ENCODE data around the gene PTPRK.

PTPRK gene

DNA sequence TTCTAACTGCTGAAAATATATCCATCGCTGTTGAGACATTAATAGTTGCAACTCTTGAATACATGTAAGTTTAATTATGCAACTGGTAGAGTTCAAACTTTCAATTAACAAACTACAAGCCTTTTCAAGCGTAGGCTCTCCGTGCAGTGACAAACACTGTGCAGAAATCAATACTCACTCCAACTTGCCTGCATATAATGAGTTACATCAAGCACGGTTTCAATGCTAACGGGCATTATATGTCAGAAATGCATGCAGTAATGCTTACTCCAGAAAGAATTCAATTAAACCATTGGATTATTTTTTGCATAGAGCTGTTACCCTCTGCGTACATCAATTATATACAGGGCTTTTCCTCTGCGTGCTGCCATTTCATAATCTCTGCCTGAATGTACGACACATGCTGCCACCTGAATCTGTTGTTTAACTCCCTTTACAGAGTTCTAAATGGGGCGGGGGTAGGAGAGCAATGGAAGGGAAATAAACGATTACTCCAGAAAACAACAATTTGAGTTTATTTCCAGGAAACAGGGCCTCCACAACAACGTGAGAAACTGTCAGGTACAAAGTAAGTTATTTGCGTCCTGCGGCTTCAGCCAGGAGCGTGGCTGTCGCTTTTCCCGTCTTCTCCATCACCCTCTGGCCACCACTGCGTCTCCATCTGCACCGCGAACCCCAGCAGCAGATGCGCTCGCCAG lies 1.8 kb downstream of the PTPRK start:
- no peak for DNase-seq (ENCODE audit: insufficient read length, low spot score)
- FAIRE-seq = no peak
- no peak for TF ChIP-seq CTCF (IDR thresholded peaks at IDR 0.05; ENCODE audit: insufficient read depth, missing control alignments)

GRCh38 chr6:128517124-128517523 lies 3.3 kb downstream of the PTPRK start:
- DNase-seq (ENCODE audit: insufficient read length, low spot score) (no peak), FAIRE-seq (no peak)
- TF ChIP-seq CTCF (IDR thresholded peaks at IDR 0.05; ENCODE audit: insufficient read depth, missing control alignments) = no peak

DNA sequence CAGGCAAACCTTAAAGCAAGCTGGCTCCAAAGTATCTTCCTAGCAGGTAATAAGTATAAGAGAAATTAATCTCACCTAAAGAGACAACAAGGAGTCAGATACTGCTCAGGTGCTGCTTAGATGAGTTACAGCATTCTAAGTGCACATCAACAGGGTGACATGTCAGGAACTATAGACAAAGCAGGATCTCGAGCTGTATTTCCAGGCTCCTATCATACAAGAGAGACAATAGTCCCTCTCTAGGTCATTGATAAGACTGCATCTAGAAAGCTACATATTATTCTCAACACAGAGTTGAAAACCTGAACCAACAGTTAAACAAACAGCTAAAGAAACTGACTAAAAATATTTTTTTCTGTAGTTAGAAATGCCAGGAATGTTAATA lies 3.9 kb downstream of the PTPRK start:
- DNase-seq (ENCODE audit: insufficient read length, low spot score) = no peak
- no peak for FAIRE-seq
- peak; percentile 16 for TF ChIP-seq CTCF (IDR thresholded peaks at IDR 0.05; ENCODE audit: insufficient read depth, missing control alignments)

DNA sequence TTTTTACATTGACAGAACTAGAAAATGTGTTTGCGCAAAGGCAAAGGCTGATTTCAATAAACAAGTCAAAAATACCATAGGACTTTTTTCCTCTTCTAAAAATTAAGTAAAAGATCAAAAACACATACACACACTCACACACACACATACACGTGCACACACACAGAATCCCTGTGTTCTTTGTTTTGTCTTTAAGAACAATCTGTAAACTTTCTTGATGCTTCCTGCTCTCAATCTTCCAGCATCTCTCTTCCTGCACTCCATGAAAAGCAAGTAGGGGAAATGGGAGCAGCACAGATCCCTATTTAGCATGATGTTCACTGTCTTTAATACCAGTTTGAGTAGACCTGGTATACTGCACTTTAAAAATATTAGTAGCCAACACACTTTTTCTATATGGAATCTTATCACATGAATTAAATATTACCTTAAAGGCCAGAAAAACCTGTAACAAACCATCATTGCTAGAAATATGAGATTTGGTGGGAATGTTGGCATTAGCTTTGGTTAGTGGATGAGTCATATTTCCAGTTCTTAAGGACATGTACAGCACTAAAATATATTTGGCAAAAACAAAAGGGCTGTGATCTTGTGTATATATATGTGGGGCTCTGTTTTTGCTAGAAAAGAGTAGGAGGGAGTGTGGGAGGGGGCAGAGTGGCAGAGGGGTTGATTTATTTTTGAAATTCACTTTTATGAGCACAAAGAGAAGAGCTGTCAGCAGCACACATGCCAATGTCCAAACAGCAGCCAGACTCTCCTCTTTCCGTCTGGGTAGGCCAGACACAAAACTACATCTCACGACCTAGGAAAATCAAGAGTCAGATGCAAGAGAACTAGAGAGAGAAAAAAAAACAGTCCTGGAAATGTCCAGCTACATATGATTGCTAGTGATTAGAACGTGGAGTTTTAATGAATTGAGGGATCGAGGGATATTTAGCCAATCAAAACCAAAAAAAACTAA lies 4.6 kb downstream of the PTPRK start:
- no peak for TF ChIP-seq CTCF (IDR thresholded peaks at IDR 0.05; ENCODE audit: insufficient read depth, missing control alignments)
- FAIRE-seq (no peak), DNase-seq (ENCODE audit: insufficient read length, low spot score) (no peak)

DNA sequence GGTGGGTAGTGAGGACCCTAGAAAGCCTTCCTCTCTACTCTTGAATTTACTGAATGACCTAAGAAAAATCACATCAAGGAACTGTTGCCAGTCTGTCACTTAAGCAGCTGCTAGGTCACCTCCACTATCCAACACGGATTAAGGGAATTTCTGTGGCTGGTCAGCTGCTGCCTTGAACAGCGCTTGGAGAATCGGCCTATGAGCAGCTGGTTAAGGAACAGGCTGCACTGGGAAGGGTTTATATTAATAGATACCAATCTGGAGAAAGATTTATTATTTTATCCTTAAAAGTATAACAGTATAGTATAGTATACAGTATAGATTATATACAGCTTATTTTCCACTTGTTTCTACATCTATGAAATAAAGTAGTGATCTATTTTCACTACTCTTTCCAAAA lies 6.5 kb downstream of the PTPRK start:
- DNase-seq (ENCODE audit: insufficient read length, low spot score) (no peak), FAIRE-seq (no peak)
- TF ChIP-seq CTCF (IDR thresholded peaks at IDR 0.05; ENCODE audit: insufficient read depth, missing control alignments) = no peak

- no peak for TF ChIP-seq CTCF (IDR thresholded peaks at IDR 0.05; ENCODE audit: insufficient read depth, missing control alignments)
- FAIRE-seq (peak; percentile 38), DNase-seq (ENCODE audit: insufficient read length, low spot score) (no peak)
Measured at GRCh38 chr6:128512296-128512695, 8.1 kb downstream of the PTPRK start.

GRCh38 chr6:128511506-128511905 lies 8.9 kb downstream of the PTPRK start:
- DNase-seq (ENCODE audit: insufficient read length, low spot score) (no peak), FAIRE-seq (no peak)
- TF ChIP-seq CTCF (IDR thresholded peaks at IDR 0.05; ENCODE audit: insufficient read depth, missing control alignments) = no peak
